GM21423 (cell line): Measurements from ENCODE around the gene FYB1.

Source experiments
- ATAC-seq: cut with Tn5 transposase; IDR thresholded peaks from one replicate; pipeline ENCODE4 v1.9.1; 2021; ENCODE audit warnings: mild to moderate bottlenecking, moderate library complexity; ENCODE audit not compliant: unreplicated experiment

Gene FYB1

GRCh38 chr5:39132128-39132447 is 87.3 kb downstream of the FYB1 start:
- no peak for ATAC-seq

DNA sequence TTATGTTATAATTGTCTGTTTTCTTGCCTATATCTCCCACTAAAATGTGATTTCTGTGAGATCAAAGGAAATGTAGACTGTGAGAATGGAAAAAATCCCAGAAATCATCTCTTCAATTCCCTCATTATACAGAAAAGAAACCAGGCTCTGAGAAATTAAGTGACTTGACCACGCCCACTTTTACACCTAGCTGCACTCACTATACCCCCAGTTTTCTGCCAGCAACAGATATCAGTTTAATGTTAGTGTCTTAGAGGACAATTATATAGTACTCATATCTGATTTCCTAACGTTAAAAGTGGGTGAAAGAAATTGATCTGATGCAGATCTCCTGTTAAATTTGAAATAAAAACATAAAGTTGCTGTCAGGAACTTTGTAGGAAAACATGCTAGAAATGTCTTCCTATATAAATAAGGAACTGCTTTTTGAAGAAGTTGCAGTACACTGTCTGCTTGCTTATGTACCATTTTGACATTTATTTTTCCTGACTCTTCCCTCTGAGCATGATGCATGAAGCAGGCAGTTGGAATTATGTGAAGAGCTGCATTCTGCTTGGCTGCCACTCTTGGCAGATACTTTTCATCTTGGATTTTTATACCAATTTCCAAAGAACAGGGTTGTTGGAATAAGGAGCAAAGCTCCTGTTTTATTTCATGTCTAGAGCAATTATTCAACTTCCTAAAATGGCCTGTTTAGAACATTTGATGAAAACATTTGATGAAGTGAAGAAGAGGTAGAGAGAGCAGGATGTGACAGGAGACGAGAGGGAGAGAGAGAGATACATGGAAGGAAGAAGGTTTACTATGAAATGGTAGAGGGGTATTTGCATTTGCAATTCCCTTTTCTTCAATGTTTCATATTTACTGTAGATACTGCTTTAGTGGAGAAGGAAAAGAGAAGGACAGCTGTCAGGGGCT is 87.9 kb downstream of the FYB1 start:
- no peak for ATAC-seq

DNA sequence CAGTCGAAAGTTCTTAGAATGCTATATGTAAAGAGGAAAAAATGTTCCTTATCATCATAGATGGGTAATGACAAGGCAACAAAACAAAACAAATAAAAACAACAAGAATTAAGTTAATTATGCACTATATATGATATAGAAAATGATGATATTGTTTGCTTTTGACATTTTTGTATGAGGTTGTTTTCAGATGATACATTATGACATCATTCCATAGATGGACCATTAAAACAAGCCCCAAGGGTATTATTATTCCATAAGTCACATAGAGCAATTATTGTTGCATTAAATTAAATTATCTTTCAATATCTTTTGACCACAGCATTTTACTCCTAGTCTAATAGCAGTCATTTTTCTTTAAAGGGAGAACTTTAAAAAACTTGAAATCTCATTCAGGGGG is 88.6 kb downstream of the FYB1 start:
- no peak for ATAC-seq

DNA sequence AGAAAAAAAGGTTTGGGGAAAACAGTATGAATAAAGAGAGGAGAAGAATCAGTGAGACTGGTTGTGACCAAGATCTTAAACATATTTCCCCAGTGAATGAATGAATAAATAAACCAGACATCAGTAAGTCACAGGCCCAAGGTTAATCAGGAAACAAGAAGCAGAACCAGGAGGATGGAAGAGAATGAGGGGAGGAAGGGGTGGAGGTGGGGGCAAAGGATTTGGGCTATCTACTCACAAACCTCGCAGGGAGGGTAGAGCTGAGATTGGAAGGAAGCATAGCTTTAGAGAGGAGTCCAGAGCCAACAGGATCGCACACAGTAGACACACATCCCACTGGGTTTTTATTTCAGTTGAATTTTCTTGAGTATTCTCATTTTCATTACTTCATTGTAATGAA is 97.4 kb downstream of the FYB1 start:
- no peak for ATAC-seq

DNA sequence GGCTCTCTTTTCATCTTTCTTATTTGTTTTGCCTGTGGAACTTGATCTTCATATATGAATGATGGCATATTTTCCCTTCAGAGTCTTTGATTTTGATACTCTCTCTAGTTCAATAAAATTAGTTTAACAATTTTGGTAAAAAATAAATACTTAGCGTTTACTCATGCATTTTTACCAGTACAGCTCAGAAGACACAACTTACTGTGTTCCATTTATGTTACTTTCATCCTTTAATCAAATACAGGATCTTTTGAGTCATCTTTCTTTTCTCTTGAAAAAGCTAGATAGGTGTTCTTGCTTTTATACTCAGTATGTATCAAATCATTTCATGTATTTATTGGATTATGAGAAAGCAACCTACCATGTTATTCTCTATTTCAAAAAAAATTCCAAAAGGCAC is 98.0 kb downstream of the FYB1 start:
- no peak for ATAC-seq

GRCh38 chr5:39120052-39120420 is 99.3 kb downstream of the FYB1 start:
- ATAC-seq, result no peak

DNA sequence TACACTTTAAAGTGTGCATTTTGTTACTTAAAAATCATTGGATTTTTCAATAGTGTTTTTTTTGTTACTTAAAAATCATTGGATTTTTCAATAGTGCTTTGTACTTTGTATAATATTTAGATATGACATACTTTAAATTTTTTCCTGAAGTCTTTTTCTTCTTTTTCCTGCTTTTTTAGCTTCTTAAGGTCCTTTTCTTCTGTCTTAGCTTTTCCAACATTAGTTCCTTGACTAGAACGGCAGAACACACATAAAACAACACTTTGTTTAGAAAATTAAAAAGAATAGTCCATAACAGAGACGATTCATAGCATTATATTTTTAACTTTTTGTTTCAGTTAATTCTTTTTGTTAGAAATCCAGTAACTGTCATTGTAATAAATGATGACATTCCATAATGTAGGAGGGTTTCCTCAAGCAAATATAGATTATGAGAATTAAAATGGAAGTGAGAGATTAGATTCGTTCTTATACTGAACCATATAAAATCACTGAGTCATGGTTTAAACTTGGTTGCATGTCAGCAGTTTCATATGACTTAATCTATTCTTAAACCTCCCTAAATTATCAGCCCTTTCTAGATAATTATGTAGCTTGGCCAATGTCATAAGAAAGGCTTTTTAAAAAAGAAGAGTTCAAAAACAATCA is 99.8 kb downstream of the FYB1 start:
- ATAC-seq, result no peak

- ATAC-seq, result no peak
These were observed 100.7 kb downstream of the FYB1 start for GRCh38 chr5:39118638-39119037.

GRCh38 chr5:39117401-39117800 is 102.0 kb downstream of the FYB1 start:
- ATAC-seq, result no peak

GRCh38 chr5:39116344-39117170 is 102.8 kb downstream of the FYB1 start:
- ATAC-seq, result no peak

DNA sequence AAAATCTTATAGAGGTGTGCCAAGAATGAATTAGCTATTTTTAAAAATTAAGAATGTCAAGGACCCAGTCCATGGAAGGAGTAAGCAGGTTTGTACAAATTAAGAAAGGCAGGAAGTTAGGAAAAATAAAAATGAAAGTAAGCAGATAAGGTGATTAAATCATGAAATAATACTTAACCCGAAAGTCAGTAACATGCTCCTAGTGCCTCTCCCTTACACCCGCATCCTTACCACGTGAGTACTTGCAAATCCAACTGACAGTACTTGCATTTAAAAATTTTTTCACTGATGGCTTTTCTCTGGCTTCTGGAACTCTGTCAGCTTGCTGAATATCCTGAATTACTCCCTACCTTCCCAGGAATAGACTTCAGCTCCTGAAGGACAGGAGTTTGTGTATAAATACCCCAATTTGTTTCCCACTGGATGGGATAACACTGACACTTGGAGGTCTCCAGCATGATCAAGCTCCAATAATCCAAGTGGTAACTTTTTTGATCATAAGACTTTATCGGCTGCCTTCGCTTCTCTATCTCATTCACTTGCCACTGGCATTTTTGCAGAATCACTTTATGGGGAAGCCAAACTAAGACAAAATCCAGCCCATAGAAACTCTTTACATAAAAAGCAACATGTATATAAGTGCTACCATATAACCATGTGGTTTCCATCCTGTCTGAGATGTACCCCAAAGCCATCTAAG is 103.6 kb downstream of the FYB1 start:
- no peak for ATAC-seq

DNA sequence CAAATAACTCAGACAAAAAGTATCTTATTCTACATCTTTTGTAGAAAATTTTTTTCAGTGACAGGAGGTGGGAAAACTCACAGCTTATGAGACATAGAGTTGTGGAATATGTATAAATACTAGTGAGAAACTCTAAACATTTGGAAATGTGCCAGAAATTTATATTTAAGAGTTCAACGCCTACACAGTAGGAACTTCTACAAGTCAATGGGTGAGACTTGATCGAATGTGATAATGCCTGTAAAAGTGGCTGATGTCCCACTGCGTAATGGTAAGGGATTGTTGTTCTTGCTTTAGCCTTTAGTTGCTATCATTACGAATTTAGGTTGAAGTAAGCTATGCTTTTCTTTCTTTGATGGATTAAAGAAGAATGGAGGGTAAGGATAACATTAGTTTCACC is 105.2 kb downstream of the FYB1 start:
- no peak for ATAC-seq

DNA sequence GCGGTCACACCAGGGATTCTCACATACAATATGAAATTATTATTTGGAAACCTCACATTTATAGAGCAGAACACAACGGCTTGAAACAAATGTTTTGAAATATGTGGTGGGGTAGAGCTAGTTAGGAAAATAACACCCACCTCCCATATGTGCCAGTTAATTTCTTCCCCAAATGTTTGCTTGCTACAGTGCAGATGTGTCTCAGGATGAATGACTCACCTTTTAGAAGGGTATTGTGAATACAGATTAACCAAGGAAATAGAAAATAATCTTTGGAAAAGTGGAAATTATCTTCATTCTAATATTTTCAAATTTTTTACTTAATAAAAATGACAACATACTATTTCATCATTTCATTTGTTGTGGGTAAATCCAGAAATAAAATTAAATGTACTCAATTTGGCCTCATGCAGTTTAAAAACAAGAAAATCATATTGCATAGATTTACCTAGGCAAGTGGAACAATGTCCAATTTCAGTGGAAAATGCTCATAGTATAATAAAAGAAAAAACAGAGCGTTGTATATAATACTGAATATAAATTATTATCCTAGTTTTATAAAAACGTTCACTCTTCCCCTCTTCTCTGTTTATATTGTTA is 105.9 kb downstream of the FYB1 start:
- ATAC-seq, result no peak

GRCh38 chr5:39109606-39110005 is 109.8 kb downstream of the FYB1 start:
- ATAC-seq, result no peak

DNA sequence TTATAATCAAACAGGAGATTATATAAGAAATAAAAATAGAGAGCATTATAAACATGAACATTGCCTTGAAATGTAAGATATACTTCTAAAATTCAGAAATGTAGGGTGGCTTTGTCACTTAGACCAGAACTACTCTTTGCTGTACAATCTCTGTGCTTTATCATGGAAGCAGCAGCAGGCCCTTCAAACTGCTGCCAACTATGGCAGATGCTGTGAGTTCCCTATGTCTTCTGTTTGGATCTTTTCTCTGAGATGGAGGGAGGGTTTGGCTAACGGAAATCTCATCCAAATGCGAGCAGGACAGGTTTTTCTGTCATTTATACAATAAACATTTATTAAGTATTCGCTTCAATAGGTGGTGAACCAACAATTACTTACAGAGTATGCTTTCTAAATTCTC is 110.4 kb downstream of the FYB1 start:
- ATAC-seq, result no peak

DNA sequence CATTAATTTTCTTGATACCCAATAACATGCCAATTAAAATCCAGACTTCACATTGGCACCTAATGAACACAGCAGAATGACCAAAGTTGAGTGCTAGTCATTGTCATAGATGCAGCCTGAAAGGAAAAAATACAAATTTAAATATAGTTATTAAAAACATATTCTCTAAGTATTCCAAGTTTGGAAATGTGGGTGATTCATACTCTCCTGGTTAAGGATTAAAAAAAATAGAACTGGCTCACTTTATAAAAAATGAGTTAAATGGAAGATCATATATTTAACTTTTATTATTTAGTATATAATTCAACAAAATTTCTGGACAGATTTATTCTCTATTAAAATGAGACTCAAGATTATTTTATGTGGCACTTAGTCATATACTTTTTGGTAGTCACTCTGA is 112.0 kb downstream of the FYB1 start:
- no peak for ATAC-seq

- ATAC-seq, result no peak
These were observed 113.0 kb downstream of the FYB1 start for GRCh38 chr5:39106322-39106721.

DNA sequence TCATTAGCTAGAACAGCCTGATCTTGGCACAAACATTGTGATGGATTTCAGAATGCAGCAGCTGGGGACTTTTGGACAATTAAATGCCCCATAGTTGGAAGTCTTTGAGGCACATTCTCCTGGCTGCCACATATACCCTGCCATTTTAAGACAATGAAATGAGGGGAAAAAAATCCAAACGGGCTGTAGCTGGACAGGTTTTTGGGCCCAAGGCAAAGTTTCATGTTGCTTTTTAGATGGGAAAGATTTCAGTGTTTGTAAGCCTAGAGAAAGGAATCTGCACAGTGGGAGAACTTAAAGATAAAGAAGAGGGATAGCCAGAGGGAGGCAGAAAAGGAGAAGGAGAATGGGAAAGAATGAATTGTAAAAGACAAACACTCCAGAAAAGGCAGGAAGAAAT is 115.1 kb downstream of the FYB1 start:
- ATAC-seq, result no peak

DNA sequence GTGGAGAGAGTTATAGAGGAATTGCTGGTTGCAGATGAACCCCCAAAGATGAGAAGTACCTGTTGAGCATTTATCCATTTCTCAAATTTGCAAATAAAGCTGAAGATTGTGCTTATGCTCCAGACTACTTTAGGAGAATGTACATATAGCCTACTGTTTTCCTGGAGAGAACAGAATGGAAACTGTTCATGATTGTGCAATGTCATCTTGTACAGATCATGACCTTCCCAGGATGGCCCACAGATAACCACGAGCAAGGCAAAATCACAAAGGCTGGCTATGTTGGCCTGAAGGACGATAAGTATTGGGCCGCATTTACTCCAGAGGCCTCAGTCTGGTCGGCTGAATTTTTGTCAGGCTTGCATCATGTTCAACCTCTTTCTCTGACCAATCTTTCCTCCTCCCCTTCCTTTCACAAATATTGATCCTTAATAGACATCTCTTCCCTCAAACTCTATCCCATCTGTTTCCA is 116.6 kb downstream of the FYB1 start:
- ATAC-seq, result no peak

DNA sequence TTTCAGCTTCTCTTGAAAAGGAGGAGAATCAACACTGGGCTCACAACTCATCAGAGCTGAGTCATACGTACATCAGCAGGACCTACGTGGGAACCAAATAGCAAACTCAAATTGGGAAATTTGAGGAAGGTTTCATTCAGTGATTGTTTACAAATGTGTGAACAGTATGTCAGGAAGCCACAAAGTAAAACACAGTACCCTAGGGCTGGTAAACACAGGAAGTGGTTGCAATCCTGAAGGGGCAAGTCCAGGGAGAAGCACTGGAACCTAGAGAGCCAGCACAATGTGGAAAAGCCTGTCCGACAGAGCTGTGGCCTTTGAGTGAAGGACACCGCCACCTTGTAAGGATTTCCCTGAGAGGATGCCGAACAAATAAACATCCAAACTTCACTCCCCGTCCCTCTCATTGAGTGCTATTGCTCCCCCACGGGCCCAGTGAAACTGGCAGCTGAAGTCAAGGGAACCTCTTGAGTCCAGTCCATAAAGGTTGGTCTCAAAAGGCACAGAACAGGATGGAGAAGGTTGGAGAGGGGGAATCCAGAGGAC is 118.4 kb downstream of the FYB1 start:
- ATAC-seq, result no peak
